Omental fat pad (tissue), 4 donors: Measurements from ENCODE around the gene AATK. TPM values are rescaled to one million over a fixed set of nuclear protein-coding genes. Genes with fewer than 3 reads are reported as not detected.

Source experiments
- ATAC-seq: fragments of 150-250 bp; one replicate; pipeline ENCODE4 v1.9.1; 2016; ENCODE audit warnings: mild to moderate bottlenecking, moderate library complexity; ENCODE audit not compliant: low FRiP score
- DNase-seq: peaks from one replicate; pipeline ENCODE4 v3.0.0-alpha.2; 2019; ENCODE audit warnings: low spot score
- CTCF ChIP-seq, 3 donors: fragments of 450-650 bp; IDR thresholded peaks; one replicate each; pipeline ENCODE4 v1.5.1; 2016 to 2017; ENCODE audit warnings: antibody characterized with exemption in 3 of 3, mild to moderate bottlenecking in 3 of 3, moderate library complexity in 2 of 3
- total RNA-seq, 4 donors: library from RNA; depleted of rRNA; stranded (reverse); fragments of >200 nt; gene quantifications; one replicate each; pipeline ENCODE4 v1.1.0, GENCODE V29; 2016

AATK gene
- total RNA-seq, 4 donors from 2014 or later: 1.3 to 6.0 (median 3.1) TPM

- no peak for ATAC-seq
- DNase-seq: no peak
- TF ChIP-seq CTCF (IDR thresholded peaks at IDR 0.05): no peak
Measured at GRCh38 chr17:81076141-81076679, 89.8 kb downstream of the AATK start.

GRCh38 chr17:81075307-81075706, 90.7 kb downstream of the AATK start:
- ATAC-seq (no peak), DNase-seq (no peak)
- no peak for TF ChIP-seq CTCF (IDR thresholded peaks at IDR 0.05)

- DNase-seq (no peak), ATAC-seq (no peak)
- no peak for TF ChIP-seq CTCF (IDR thresholded peaks at IDR 0.05)
Measured at GRCh38 chr17:81074875-81075274, 91.1 kb downstream of the AATK start.

GRCh38 chr17:81073967-81074839, 91.8 kb downstream of the AATK start:
- TF ChIP-seq CTCF (IDR thresholded peaks at IDR 0.05): no peak
- DNase-seq (no peak), ATAC-seq (no peak)

GRCh38 chr17:81071761-81072741, 94.0 kb downstream of the AATK start:
- no peak for DNase-seq
- no peak for TF ChIP-seq CTCF (IDR thresholded peaks at IDR 0.05)
- no peak for ATAC-seq

- TF ChIP-seq CTCF (IDR thresholded peaks at IDR 0.05): no peak
- DNase-seq: no peak
- no peak for ATAC-seq
Measured at GRCh38 chr17:81070541-81071246, 95.3 kb downstream of the AATK start.
